Brain pericyte (primary cell): Measurements from ENCODE around the gene OPN1SW.

Experiments
- DNase-seq: peaks from one replicate; pipeline ENCODE4 v3.0.0-alpha.2; 2012; ENCODE audit warnings: low read depth, low spot score

The OPN1SW gene

GRCh38 chr7:128732521-128733277, 42.9 kb downstream of the OPN1SW start:
- no peak for DNase-seq

- no peak for DNase-seq
Observed at GRCh38 chr7:128731184-128731583, 44.4 kb downstream of the OPN1SW start.

GRCh38 chr7:128729494-128729893, 46.1 kb downstream of the OPN1SW start:
- DNase-seq = no peak

- DNase-seq = no peak
Observed at GRCh38 chr7:128728598-128728997, 47.0 kb downstream of the OPN1SW start.

GRCh38 chr7:128727239-128727638, 48.4 kb downstream of the OPN1SW start:
- no peak for DNase-seq

GRCh38 chr7:128726737-128727072, 48.9 kb downstream of the OPN1SW start:
- no peak for DNase-seq

- DNase-seq = no peak
Observed at GRCh38 chr7:128726059-128726736, 49.4 kb downstream of the OPN1SW start.

- no peak for DNase-seq
Observed at GRCh38 chr7:128725531-128725930, 50.1 kb downstream of the OPN1SW start.

GRCh38 chr7:128724743-128725142, 50.9 kb downstream of the OPN1SW start:
- DNase-seq = no peak
